HL-60 (cell line): Measurements from ENCODE around the gene PLA2G4E.

Experiments used
- DNase-seq, 2 experiments: peaks; one replicate each; pipeline ENCODE4 v3.0.0-alpha.2; 2010 to 2020; ENCODE audit warnings: low read depth in 1 of 2, low spot score in 1 of 2
- H3K27ac ChIP-seq: fragments of 250-450 bp; sonication (Bioruptor Pico); replicated peaks from 2 replicates; pipeline ENCODE4 v1.5.1; 2020; ENCODE audit warnings: mild to moderate bottlenecking, moderate library complexity
- H3K27me3 ChIP-seq: fragments of 250-450 bp; sonication (Bioruptor Pico); 2 replicates; pipeline ENCODE4 v1.5.1; 2021; ENCODE audit warnings: mild to moderate bottlenecking, moderate library complexity; ENCODE audit not compliant: insufficient read depth, poor library complexity, severe bottlenecking
- H3K4me3 ChIP-seq: replicated peaks from 2 replicates; pipeline ENCODE4 v1.5.1; 2011; ENCODE audit warnings: mild to moderate bottlenecking, control low read depth, low read length; ENCODE audit not compliant: insufficient read depth
- GABPA ChIP-seq: IDR thresholded peaks from 2 replicates; pipeline ENCODE4 v1.6.1; 2012; ENCODE audit warnings: low read depth
- POLR2AphosphoS5 ChIP-seq: IDR thresholded peaks from 2 replicates; pipeline ENCODE4 v1.6.1; 2012; ENCODE audit warnings: low read depth
- REST ChIP-seq: IDR thresholded peaks from 2 replicates; pipeline ENCODE4 v1.6.1; 2012; ENCODE audit warnings: low read depth; ENCODE audit not compliant: insufficient replicate concordance
- SPI1 ChIP-seq: IDR thresholded peaks from 2 replicates; pipeline ENCODE4 v1.6.1; 2012; ENCODE audit warnings: low read depth, mild to moderate bottlenecking, borderline replicate concordance
- TF ChIP-seq, protein P1 (sequence below): IDR thresholded peaks from one replicate; pipeline ENCODE4 v1.5.1; 2011; ENCODE audit warnings: low read length, control low read depth, inconsistent platforms; ENCODE audit not compliant: insufficient read depth

Gene PLA2G4E

DNA sequence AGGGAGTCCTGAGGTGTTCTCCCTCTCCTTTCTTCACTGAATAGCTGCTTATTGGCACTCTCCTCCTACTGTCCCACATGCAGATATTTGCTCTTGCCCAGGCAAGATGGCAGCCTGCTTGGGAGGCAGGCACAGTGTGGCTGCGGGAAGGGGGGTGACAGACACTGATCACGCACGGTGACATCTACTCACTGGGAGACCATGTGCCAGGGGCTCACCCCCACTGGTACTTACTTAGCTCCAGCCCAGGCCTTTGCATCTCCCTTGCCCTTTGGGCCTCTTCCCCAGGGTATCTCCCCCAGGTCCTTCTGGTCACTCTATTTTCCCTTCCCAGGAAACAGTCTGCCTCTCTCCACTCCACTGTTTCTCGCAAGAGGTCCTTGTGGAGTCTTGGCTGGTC is 6.4 kb downstream of the PLA2G4E start:
- H3K27me3 ChIP-seq, result no peaks in the 10 kb centered on the region
- no peak for DNase-seq
- H3K27ac ChIP-seq, result no peak overlapping the region
- TF ChIP-seq REST (no peak), SPI1 (no peak), GABPA (no peak), POLR2AphosphoS5 (no peak)
- TF ChIP-seq, protein P1, sequence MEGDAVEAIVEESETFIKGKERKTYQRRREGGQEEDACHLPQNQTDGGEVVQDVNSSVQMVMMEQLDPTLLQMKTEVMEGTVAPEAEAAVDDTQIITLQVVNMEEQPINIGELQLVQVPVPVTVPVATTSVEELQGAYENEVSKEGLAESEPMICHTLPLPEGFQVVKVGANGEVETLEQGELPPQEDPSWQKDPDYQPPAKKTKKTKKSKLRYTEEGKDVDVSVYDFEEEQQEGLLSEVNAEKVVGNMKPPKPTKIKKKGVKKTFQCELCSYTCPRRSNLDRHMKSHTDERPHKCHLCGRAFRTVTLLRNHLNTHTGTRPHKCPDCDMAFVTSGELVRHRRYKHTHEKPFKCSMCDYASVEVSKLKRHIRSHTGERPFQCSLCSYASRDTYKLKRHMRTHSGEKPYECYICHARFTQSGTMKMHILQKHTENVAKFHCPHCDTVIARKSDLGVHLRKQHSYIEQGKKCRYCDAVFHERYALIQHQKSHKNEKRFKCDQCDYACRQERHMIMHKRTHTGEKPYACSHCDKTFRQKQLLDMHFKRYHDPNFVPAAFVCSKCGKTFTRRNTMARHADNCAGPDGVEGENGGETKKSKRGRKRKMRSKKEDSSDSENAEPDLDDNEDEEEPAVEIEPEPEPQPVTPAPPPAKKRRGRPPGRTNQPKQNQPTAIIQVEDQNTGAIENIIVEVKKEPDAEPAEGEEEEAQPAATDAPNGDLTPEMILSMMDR, result no peak
- H3K4me3 ChIP-seq, result no peak overlapping the region

- TF ChIP-seq REST (no peak), POLR2AphosphoS5 (no peak), GABPA (no peak), SPI1 (no peak)
- TF ChIP-seq, protein P1, result no peak
- Histone ChIP-seq H3K27ac (no peak overlapping the region), H3K27me3 (no peaks in the 10 kb centered on the region), H3K4me3 (no peak overlapping the region)
- no peak for DNase-seq
These were observed 7.8 kb downstream of the PLA2G4E start for GRCh38 chr15:42012928-42013482.

DNA sequence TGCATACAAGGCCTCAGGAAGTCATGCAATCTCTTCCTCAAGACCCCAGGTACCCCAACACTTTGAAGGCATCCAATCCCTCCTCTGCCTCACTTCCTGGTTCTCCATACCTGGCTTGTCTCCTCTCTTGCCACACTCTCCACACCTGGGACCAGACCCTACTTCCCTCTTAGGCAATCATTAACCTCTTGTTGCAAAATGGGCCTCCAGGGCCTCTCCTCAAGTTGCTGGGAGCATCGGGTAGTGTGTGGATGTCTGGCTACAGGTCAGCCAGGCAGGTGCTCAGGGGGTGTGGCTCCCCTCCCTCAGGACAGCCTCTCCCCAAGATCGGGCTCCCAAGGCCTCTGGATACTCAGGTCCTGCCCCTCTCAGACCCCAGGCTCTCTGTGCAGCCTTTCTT is 8.6 kb downstream of the PLA2G4E start:
- TF ChIP-seq GABPA (no peak), SPI1 (no peak)
- Histone ChIP-seq H3K27me3 (no peaks in the 10 kb centered on the region), H3K4me3 (no peak overlapping the region), H3K27ac (no peak overlapping the region)
- DNase-seq, result no peak

GRCh38 chr15:42011074-42011473 is 9.8 kb downstream of the PLA2G4E start:
- TF ChIP-seq, protein P1, result no peak
- no peak for TF ChIP-seq SPI1
- TF ChIP-seq REST, result no peak
- no peak for TF ChIP-seq POLR2AphosphoS5
- TF ChIP-seq GABPA, result no peak
- DNase-seq, result no peak
- H3K27me3 ChIP-seq, result no peaks in the 10 kb centered on the region
- H3K27ac ChIP-seq, result no peak overlapping the region
- H3K4me3 ChIP-seq, result no peak overlapping the region
